Transverse colon (tissue), 4 donors: ENCODE results near the gene GMCL1. TPM values are rescaled to one million over a fixed set of nuclear protein-coding genes. Genes with fewer than 3 reads are reported as not detected.
A peak's percentile ranks its signal among the peaks of the same experiment; 100 is the strongest.

Experiments
- DNase-seq: peaks from one replicate; pipeline ENCODE4 v3.0.0-alpha.2; 2019
- H3K27ac ChIP-seq, 4 donors: fragments of 200-600 bp; sonication (generic); 2 replicates each; pipeline ENCODE4 v1.5.1; 2016 to 2018; ENCODE audit warnings: inconsistent platforms in 4 of 4
- H3K27me3 ChIP-seq: fragments of 200-600 bp; sonication (generic); 2 replicates; pipeline ENCODE4 v1.5.1; 2017; ENCODE audit warnings: inconsistent platforms
- H3K36me3 ChIP-seq, 4 donors: fragments of 200-600 bp; sonication (generic); 2 replicates each; pipeline ENCODE4 v1.5.1; 2017 to 2019; ENCODE audit warnings: inconsistent platforms in 4 of 4
- H3K4me1 ChIP-seq, 4 donors: fragments of 200-600 bp; sonication (generic); 2 replicates each; pipeline ENCODE4 v1.5.1; 2017 to 2020; ENCODE audit warnings: inconsistent platforms in 4 of 4
- H3K4me3 ChIP-seq, 4 donors: fragments of 200-600 bp; sonication (generic); 1 replicate in 1 of 4; 2 replicates in 3 of 4; pipeline versions ENCODE4 v1.5.1 to v1.6.1; 2017 to 2019; ENCODE audit warnings: inconsistent platforms in 4 of 4
- H3K9me3 ChIP-seq, 2 donors: fragments of 200-600 bp; sonication (generic); 2 replicates each; pipeline ENCODE4 v1.5.1; 2017 to 2019; ENCODE audit warnings: inconsistent platforms in 2 of 2
- EP300 ChIP-seq: sonication (generic); formaldehyde crosslinking; IDR thresholded peaks from one replicate; pipeline ENCODE4 v1.6.1; 2017; ENCODE audit warnings: antibody characterized with exemption, low read depth
- POLR2A ChIP-seq: fragments of 450-650 bp; IDR thresholded peaks from one replicate; pipeline ENCODE4 v1.6.1; 2016; ENCODE audit warnings: antibody characterized with exemption, mild to moderate bottlenecking, moderate library complexity
- POLR2AphosphoS5 ChIP-seq, 3 donors: sonication (generic); formaldehyde crosslinking; IDR thresholded peaks; one replicate each; pipeline ENCODE4 v1.6.1; 2016; ENCODE audit warnings: antibody characterized with exemption in 3 of 3
- WGBS, 2 donors: methylation state at CpG; one replicate each; pipeline ENCODE4 v1.1.5; 2018; ENCODE audit warnings: low coverage in 1 of 2; 5-methylcytosine and 5-hydroxymethylcytosine counted together
- in situ Hi-C, 4 donors: fragments of 200-750 bp; cut with MboI; loops; one replicate each; pipeline versions ENCODE4 v1.15.0 to v1.15.1; 2017; ENCODE audit warnings: low sequenced_read_pairs in 3 of 4, low pct_ligation_motif_present in 1 of 4, low pct_unique_long_range_greater_than_20kb in 1 of 4
- intact Hi-C: fragments of 100-400 bp; cut with DNase I; formaldehyde crosslinking; loops from one replicate; pipeline ENCODE4 v1.15.1; 2023; ENCODE audit warnings: low total_unique reads
- total RNA-seq, 4 donors: library from RNA; depleted of rRNA; stranded (reverse); fragments of >200 nt; gene quantifications; one replicate each; pipeline ENCODE4 v1.1.0, GENCODE V29; 2016
- TF ChIP-seq, protein P1 (sequence below), 5 experiments: fragments of 200-600 bp in 3 of 5; fragments of 450-650 bp in 2 of 5; sonication (generic) in 3 of 5; IDR thresholded peaks; 1 replicate in 2 of 5; 2 replicates in 3 of 5; pipeline ENCODE4 v1.5.1; 2016 to 2017; ENCODE audit warnings: antibody characterized with exemption in 5 of 5, inconsistent platforms in 3 of 5, mild to moderate bottlenecking in 2 of 5, moderate library complexity in 1 of 5

The GMCL1 gene
- total RNA-seq, 4 donors from 2014 or later: 5.0 to 82.3 (median 20.9) TPM

DNA sequence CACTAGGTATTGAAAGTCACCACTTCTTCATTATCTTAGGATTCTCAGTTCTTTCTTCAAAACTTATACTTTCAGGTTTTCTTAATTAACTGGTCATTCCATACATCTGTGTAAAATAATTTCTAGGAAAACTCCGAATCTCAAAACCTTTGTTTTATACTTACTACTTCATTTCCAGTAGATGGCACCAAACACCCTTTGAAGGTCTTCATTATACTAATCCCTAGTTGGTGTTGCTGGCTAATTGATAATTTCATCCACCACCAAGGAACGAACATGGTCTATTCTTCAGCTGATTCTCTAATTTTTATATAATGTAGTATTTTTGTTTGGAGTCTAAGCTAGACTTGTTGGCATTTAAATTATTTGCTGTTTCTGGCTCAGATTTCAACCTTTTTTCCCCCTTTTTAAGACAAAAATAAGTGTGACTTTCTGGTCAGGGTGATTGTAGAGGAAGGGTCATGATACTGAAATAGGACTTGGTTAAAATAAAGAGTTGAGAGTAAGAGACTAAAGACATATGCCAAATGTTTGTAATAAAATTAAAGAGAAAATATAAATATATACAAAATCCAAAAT is 82.6 kb downstream of the GMCL1 start:
- H3K9me3 ChIP-seq: no peaks in the 10 kb centered on the region
- no peak overlapping the region for H3K4me3 ChIP-seq
- intact Hi-C loops: loop anchor here (5.0 to 10.0 kb wide), 2 partner anchors 163 to 390 kb away; partner anchors contain the start of gene FAM136A
- in situ Hi-C loops: loop anchor here in 3 of 4 donors (10.0 to 25.0 kb wide), 4 partner anchors 150 to 383 kb away; partner anchors contain the start of gene SNRPG (in 2 of the 3)
- WGBS, 2 donors: 7 to 10% methylated on average over 2 of the region's 2 CpGs
- H3K27me3 ChIP-seq: no peaks in the 10 kb centered on the region
- TF ChIP-seq, protein P1, sequence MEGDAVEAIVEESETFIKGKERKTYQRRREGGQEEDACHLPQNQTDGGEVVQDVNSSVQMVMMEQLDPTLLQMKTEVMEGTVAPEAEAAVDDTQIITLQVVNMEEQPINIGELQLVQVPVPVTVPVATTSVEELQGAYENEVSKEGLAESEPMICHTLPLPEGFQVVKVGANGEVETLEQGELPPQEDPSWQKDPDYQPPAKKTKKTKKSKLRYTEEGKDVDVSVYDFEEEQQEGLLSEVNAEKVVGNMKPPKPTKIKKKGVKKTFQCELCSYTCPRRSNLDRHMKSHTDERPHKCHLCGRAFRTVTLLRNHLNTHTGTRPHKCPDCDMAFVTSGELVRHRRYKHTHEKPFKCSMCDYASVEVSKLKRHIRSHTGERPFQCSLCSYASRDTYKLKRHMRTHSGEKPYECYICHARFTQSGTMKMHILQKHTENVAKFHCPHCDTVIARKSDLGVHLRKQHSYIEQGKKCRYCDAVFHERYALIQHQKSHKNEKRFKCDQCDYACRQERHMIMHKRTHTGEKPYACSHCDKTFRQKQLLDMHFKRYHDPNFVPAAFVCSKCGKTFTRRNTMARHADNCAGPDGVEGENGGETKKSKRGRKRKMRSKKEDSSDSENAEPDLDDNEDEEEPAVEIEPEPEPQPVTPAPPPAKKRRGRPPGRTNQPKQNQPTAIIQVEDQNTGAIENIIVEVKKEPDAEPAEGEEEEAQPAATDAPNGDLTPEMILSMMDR (IDR thresholded peaks at IDR 0.05): peak; percentile 53 to 73 (median 59)
- no peak for TF ChIP-seq EP300
- DNase-seq: no peak
- peaks cover 0 to 10% (median 3%) of the 10 kb centered on the region in 4 donors for H3K36me3 ChIP-seq
- peak overlapping the region in 3 of 4 donors; percentile 25 to 97 (median 94) for H3K27ac ChIP-seq
- H3K4me1 ChIP-seq: peaks cover 13 to 33% (median 20%) of the 10 kb centered on the region in 4 donors

DNA sequence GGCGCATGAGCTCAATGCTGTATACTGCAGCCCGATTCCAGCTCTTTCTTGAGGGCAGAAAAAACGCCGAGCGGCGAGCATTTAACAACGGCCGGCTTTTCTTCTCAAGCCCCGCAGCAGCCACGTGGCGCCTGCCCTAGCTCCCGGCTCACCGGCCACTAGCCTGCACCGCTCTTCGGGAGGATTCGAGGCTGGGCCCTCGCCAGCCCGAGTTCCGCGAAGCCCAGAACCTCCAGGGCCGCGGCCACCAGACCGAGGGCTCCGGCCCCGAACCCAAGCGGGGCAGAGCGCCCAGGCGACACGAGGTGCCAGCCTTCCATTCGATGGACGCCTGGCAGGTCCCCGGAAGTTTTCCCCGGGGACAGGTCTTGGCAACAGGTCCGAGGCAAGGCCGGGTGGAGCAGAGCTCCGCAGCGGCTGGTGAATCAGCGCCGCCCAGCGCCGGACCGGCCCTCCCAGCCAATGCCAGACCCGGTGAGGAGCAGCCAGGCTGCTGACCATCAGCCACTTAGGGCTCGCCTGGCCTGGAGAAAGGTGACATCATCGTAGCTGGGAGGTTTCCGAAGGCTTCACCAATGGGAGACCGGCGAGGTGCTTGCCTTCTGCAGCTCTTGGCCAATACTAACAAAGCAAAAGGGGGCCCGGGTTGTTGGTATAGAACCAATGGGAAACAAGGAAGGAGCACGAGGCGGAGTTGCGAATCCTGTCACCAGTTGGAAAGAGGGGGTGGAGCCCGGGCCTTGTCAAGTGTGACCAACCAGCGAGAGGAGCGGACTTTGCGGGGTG is 84.9 kb downstream of the GMCL1 start:
- Histone ChIP-seq H3K4me3 (peak overlapping the region; percentile 38 to 92 (median 82)), H3K27ac (peak overlapping the region; percentile 94 to 99 (median 98)), H3K27me3 (no peaks in the 10 kb centered on the region), H3K4me1 (peaks cover 13 to 49% (median 21%) of the 10 kb centered on the region in 4 donors), H3K9me3 (no peaks in the 10 kb centered on the region), H3K36me3 (peaks cover 0 to 2% (median under 1%) of the 10 kb centered on the region in 4 donors)
- DNase-seq: peak; percentile 100
- no peak for TF ChIP-seq EP300
- peak; percentile 71 for TF ChIP-seq POLR2A
- peak; percentile 97 for TF ChIP-seq POLR2AphosphoS5 (IDR thresholded peaks at IDR 0.05)
- TF ChIP-seq, protein P1 (IDR thresholded peaks at IDR 0.05): peak in 3 of 5 experiments; percentile 15 to 46 (median 17)
- WGBS, 2 donors: 1% methylated on average over 56 of the region's 56 CpGs; no CpG with 5 or more reads in 1 of the 2 donors
- in situ Hi-C loops: loop anchor here in 3 of 4 donors (10.0 to 25.0 kb wide), 4 partner anchors 148 to 380 kb away; partner anchors contain the start of gene SNRPG (in 2 of the 3)
- intact Hi-C loops: loop anchor here (2.0 to 10.0 kb wide), 3 partner anchors 160 to 388 kb away; partner anchors contain the start of gene FAM136A

DNA sequence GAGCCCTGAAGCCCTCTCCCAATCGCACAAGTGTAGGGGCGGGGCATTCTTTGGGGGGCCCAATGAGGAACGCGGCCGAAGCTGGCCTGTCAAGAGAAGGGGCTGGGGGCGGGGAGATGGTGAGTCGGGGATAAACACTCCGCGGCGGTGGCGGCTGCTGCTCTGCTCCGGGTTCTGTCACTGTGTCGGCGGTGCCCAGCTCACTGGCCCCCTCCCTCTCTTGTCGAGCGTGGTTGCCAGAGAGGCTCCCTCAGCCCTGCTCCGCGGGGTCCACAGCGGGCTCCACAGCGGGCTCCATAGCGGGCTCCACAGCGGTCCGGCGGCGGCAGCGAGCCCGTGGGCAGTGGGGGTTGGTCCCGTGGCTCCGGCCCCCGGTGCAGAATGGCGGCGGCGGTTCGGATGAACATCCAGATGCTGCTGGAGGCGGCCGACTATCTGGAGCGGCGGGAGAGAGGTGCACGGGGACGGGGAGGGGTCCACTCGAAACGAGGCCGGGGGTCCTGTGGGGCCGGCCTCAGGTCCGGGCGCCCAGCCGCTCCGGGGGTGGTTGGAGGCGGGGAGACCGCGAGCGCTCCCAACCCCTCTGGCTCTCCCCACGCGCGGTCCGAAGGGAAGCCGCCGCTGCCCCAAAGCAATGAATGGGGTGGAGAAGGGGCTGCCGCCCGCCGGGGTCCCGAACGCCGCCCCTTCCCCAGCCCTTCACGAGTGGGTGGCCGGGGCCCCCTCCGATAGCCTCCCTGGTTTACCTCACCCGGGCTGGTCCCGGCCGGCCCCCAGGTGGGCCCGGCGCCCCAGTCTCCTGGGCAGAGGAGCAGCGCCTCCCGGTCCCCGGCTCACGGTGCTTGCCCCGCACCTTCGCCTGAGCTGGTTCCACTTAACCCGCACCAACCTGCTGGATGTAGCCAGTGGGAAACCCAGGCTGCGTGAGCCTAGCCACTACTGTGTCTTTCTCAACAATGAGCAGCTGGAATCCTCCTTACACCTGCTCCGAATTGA is 85.8 kb downstream of the GMCL1 start, which contains the start of gene MXD1:
Gene MXD1 (plus strand): TSS at position 160 of the 996 bp plus-strand sequence. CDS start 222 bp downstream, at position 382.
- peak; percentile 35 for DNase-seq
- 1 to 6% methylated on average over 2 to 51 of the region's 81 CpGs for WGBS, 2 donors
- peak within 1 kb of the TSS; percentile 74 to 92 (median 90) for H3K4me3 ChIP-seq
- H3K27ac ChIP-seq: peak within 1 kb of the TSS; percentile 94 to 99 (median 98)
- intact Hi-C loops (loop anchor here (2.0 to 10.0 kb wide), 3 partner anchors 160 to 387 kb away; partner anchors contain the start of gene FAM136A), in situ Hi-C loops (loop anchor here in 3 of 4 donors (5.0 to 25.0 kb wide), 5 partner anchors 147 to 380 kb away; partner anchors contain the start of gene SNRPG (in 2 of the 3))
- no peaks in the 10 kb centered on the region for H3K9me3 ChIP-seq
- H3K4me1 ChIP-seq: peaks cover 13 to 49% (median 21%) of the 10 kb centered on the region in 4 donors
- peaks cover 0 to 11% (median 4%) of the 10 kb centered on the region in 4 donors for H3K36me3 ChIP-seq
- H3K27me3 ChIP-seq: no peaks in the 10 kb centered on the region
- TF ChIP-seq POLR2A (peak; percentile 98), POLR2AphosphoS5 (IDR thresholded peaks at IDR 0.05) (peak; percentile 95 to 98 (median 97)), EP300 (no peak)
- TF ChIP-seq, protein P1 (IDR thresholded peaks at IDR 0.05): no peak
